ENCODE data around the gene MT1M. TPM values are rescaled to one million over a fixed set of nuclear protein-coding genes. Genes with fewer than 3 reads are reported as not detected.
A peak's percentile ranks its signal among the peaks of the same experiment; 100 is the strongest.
"Not testable (repeated sequence)": the region's sequence is repeated elsewhere in the genome, so short reads cannot be mapped to it uniquely, and the experiment has no call there.

MT1M gene
- total and polyA plus RNA-seq, 2 donors, result 0.48 to 182 TPM

- Histone ChIP-seq H3K36me3 (ENCODE audit: insufficient read depth) (no peaks in the 10 kb centered on the region), H3K4me1 (ENCODE audit: insufficient read depth) (no peaks in the 10 kb centered on the region), H3K4me3 (ENCODE audit: low read depth, low read length) (peak overlapping the region; percentile 50), H3K27ac (ENCODE audit: low read depth) (no peak overlapping the region)
- no peak for DNase-seq (ENCODE audit: extremely low spot score)
- 27% methylated on average over 10 of the region's 10 CpGs for WGBS
These were observed 25.9 kb downstream of the MT1M start for GRCh38 chr16:56658327-56658875.

GRCh38 chr16:56662357-56663354 lies 30.2 kb downstream of the MT1M start:
- DNase-seq (ENCODE audit: extremely low spot score), result no peak
- Histone ChIP-seq H3K36me3 (ENCODE audit: insufficient read depth) (no peaks in the 10 kb centered on the region), H3K4me3 (ENCODE audit: low read depth, low read length) (no peak overlapping the region), H3K27ac (ENCODE audit: low read depth) (no peak overlapping the region), H3K4me1 (ENCODE audit: insufficient read depth) (no peaks in the 10 kb centered on the region)
- 11% methylated on average over 48 of the region's 48 CpGs for WGBS

- no peak overlapping the region for H3K27ac ChIP-seq (ENCODE audit: low read depth)
- no peaks in the 10 kb centered on the region for H3K36me3 ChIP-seq (ENCODE audit: insufficient read depth)
- H3K4me3 ChIP-seq (ENCODE audit: low read depth, low read length), result no peak overlapping the region
- 85% methylated on average over 1 of the region's 1 CpG for WGBS
- DNase-seq (ENCODE audit: extremely low spot score), result no peak
- no peaks in the 10 kb centered on the region for H3K4me1 ChIP-seq (ENCODE audit: insufficient read depth)
These were observed 32.0 kb downstream of the MT1M start for GRCh38 chr16:56664506-56664905.

- H3K27ac ChIP-seq (ENCODE audit: low read depth); H3K4me3 ChIP-seq (ENCODE audit: low read depth, low read length); H3K4me1 ChIP-seq (ENCODE audit: insufficient read depth); H3K36me3 ChIP-seq (ENCODE audit: insufficient read depth); DNase-seq (ENCODE audit: extremely low spot score): not testable (repeated sequence)
- 72% methylated on average over 8 of the region's 8 CpGs for WGBS
These were observed 33.1 kb downstream of the MT1M start for GRCh38 chr16:56665286-56666261.

GRCh38 chr16:56667581-56668571 lies 35.4 kb downstream of the MT1M start, which contains the start of gene MT1G:
MT1G (minus strand) TSS chr16:56668065; CDS start chr16:56667993, 72 bp downstream.
- no peak within 1 kb of the TSS for H3K4me3 ChIP-seq (ENCODE audit: low read depth, low read length)
- WGBS, result 12% methylated on average over 46 of the region's 46 CpGs
- no peak for DNase-seq (ENCODE audit: extremely low spot score)

GRCh38 chr16:56669005-56669839 lies 36.8 kb downstream of the MT1M start, which contains the start of gene MT1H:
MT1H (plus strand) TSS chr16:56669814; CDS start chr16:56669885, 71 bp downstream.
- Histone ChIP-seq H3K27ac (ENCODE audit: low read depth) (no peak within 1 kb of the TSS), H3K4me3 (ENCODE audit: low read depth, low read length) (no peak within 1 kb of the TSS), H3K4me1 (ENCODE audit: insufficient read depth) (no peaks in the 10 kb centered on the region), H3K36me3 (ENCODE audit: insufficient read depth) (no peaks in the 10 kb centered on the region)
- 15% methylated on average over 38 of the region's 38 CpGs for WGBS
- DNase-seq (ENCODE audit: extremely low spot score), result no peak

More at GRCh38 chr16:56667581-56668571, 35.4 kb downstream of the MT1M start, which contains the start of gene MT1G:
- H3K27ac ChIP-seq (ENCODE audit: low read depth), result no peak within 1 kb of the TSS
- H3K4me1 ChIP-seq (ENCODE audit: insufficient read depth), result no peaks in the 10 kb centered on the region
- H3K36me3 ChIP-seq (ENCODE audit: insufficient read depth), result no peaks in the 10 kb centered on the region

- 13% methylated on average over 19 of the region's 19 CpGs for WGBS
- H3K27ac ChIP-seq (ENCODE audit: low read depth), result no peak overlapping the region
- DNase-seq (ENCODE audit: extremely low spot score), result no peak
- H3K4me3 ChIP-seq (ENCODE audit: low read depth, low read length), result no peak overlapping the region
- no peaks in the 10 kb centered on the region for H3K36me3 ChIP-seq (ENCODE audit: insufficient read depth)
- no peaks in the 10 kb centered on the region for H3K4me1 ChIP-seq (ENCODE audit: insufficient read depth)
These were observed 37.6 kb downstream of the MT1M start for GRCh38 chr16:56669840-56670619.

- Histone ChIP-seq H3K27ac (ENCODE audit: low read depth) (no peak overlapping the region), H3K4me3 (ENCODE audit: low read depth, low read length) (no peak overlapping the region), H3K36me3 (ENCODE audit: insufficient read depth) (no peaks in the 10 kb centered on the region), H3K4me1 (ENCODE audit: insufficient read depth) (no peaks in the 10 kb centered on the region)
- no peak for DNase-seq (ENCODE audit: extremely low spot score)
- 53% methylated on average over 2 of the region's 2 CpGs for WGBS
These were observed 38.1 kb downstream of the MT1M start for GRCh38 chr16:56670620-56670934.

- not testable (repeated sequence) for H3K36me3 ChIP-seq (ENCODE audit: insufficient read depth); H3K27ac ChIP-seq (ENCODE audit: low read depth); DNase-seq (ENCODE audit: extremely low spot score); H3K4me3 ChIP-seq (ENCODE audit: low read depth, low read length); H3K4me1 ChIP-seq (ENCODE audit: insufficient read depth)
- 72% methylated on average over 2 of the region's 2 CpGs for WGBS
These were observed 39.2 kb downstream of the MT1M start for GRCh38 chr16:56671691-56672090.

- not testable (repeated sequence) for DNase-seq (ENCODE audit: extremely low spot score); H3K27ac ChIP-seq (ENCODE audit: low read depth); H3K4me1 ChIP-seq (ENCODE audit: insufficient read depth); H3K4me3 ChIP-seq (ENCODE audit: low read depth, low read length); H3K36me3 ChIP-seq (ENCODE audit: insufficient read depth)
- WGBS, result 85% methylated on average over 3 of the region's 3 CpGs
These were observed 39.7 kb downstream of the MT1M start for GRCh38 chr16:56672171-56672570.

Data from urinary bladder (tissue), 4 donors.